DMS153 (cell line): Measurements from ENCODE around the gene MBNL1.

Experiments
- DNase-seq: peaks from one replicate; lab custom pipeline; 2025; lab: John Stamatoyannopoulos, UW

MBNL1 gene

DNA sequence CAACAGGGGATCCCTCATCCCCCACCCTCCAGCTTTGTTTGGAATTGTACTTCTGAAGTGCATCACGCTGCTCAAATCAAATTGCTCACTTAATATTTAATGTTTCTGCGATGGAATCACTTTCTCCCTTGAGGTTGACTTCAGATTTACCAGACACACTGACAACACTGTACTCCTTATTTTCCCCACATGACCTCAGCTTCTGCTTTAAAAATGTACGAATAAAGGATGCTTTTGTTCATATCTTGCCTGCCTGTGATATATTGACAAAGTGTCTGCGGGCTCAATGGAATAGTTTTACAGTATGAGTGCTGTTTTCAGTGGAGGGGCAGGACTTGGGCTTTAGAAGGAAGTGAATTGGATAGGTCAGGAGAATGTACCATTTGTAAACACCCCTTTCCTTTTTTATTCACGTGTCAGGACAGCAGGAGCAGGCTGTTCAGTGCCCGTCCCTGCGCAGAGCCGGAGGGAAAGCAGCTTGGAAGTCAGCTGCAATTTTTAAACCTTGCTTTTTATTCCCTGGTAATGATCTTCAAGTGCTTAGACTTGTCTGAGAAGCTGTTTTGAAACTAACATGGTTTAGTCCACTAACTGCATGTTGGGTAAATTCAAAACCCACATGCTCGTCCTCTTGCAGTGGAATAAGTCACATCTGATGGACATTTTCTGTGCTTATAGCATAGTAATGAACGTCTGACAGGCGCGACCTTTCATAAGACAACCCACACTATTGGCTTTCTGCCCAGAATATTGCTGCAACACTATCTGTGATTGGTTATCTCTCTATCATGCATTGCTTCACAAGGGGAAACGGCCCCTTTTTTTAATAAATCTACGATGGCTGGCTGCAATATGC lies 29.9 kb downstream of the MBNL1 start:
- DNase-seq = peak; percentile 79

DNA sequence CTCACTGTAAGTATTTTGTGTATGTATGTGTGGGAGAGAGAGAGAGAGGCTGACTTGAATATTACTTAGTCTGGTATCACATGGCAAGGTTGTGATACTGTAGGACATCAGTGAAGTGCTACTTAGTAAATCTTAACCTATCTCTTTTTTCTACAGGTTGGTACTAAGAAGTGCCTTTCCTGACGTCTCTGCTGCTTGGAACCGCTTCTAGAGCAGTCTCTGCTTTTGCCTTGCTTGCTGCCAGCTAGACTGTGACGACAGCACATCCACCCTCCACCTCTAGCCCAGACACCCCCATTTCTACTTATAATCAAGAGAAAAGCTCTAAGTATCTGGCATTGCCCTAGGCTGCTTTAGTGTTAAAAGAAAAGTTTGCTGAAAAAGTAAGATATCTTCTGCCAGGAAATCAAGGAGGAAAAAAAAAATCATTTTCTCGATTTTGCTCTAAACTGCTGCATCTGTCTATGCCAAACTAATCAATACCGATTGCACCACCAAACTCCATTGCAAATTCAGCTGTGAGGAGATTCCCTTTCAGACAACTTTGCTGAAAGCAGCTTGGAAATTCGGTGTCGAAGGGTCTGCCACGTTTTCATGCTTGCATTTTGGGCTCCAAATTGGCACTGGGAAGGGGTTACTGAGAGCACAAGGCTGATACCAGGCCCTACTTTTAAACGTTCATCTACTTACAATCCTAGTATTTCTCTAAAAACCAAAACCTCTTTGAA lies 30.7 kb downstream of the MBNL1 start:
- DNase-seq = no peak

GRCh38 chr3:152300029-152300731 lies 31.5 kb downstream of the MBNL1 start:
- DNase-seq = no peak

- DNase-seq = no peak
Measured at GRCh38 chr3:152301745-152302181, 33.0 kb downstream of the MBNL1 start.

DNA sequence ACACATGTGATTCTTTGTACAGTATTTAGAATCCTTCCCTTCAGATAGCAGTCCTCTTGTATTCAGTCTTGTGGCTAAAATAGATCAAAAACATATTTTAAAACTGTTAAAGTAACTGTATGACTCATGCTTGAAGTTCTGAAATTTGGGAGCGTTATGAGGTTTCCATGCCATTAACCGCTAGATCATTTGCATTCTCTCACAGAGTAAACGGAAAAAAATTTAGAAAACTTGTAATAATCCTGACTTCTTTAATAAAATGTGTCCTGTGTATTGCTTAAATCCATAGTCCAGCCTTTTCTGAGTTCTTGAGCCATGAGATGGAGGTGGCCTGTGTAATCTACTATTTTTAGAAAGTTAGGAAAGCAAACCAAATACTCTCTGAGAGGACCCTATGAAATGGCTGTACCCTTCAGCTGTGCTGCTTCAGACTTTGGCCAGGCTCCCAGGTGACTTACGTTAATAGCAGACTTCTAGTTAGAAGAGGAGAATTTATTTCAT lies 33.8 kb downstream of the MBNL1 start:
- no peak for DNase-seq

DNA sequence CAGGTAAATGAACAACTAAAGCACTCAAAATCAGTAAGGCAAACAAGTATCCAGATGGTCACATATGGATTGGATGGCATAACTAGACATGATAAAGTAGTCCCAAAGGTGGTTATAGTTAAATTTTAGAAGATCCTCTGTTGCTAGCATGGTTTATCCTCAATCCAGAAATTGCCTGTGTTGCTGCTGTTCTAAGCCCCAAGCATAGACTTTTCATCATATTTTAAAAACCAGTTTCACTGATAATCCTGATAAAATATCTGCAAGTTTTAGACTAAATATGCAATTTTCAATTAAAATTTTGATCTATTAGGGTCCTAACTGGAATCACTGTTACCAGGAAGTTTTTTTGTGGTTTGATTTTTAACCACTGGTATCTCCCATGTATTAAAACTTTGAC lies 35.4 kb downstream of the MBNL1 start:
- DNase-seq = no peak

DNA sequence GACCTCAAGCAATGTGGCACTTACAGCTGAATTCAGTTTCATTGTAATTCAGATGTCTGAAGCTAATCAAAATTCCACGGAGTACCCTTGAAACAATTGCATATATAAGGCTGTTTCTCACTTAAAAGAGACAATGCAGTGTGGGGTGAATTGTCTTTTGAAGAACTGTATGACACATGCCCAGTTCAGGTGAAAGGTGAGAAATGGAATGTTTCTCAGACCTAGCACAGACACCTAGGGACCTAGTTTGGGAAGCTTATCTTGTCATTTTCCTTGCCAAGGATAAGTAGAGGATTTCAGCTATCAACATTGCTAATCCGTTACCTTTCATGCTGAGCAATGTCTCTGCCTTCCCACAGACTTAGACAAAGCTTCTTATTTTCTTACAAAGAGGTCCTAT lies 36.3 kb downstream of the MBNL1 start:
- no peak for DNase-seq

DNA sequence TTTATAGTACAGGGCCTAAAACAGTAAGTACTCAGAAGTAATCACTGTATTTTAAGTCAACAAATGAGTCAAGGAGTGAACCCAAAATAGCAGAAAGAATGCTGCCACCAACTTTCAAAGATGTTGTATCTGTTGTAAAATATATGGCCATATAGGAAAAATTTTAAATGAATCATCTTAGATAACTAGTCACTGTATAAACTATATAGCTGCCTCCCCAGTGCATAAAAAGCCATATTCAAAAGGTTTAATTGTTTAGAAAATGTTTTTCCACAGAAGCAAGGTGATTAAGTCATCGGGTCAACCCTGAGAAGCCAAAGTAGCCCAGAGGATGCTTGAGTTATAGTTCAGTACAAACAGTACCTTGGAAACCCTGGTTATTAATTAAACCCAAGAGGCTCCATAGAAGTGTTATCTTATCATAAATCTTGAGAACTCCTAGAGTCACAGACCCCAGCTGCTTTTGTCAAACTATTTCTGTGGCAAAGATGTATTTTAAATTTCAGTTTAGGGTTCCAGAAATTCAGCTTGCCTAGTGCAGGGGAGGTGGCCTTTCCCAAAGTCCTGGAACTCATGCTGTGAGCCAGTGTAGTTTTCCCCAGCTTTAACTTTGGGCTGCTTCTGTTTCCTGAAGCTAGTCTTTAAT lies 39.2 kb downstream of the MBNL1 start:
- DNase-seq = no peak

- DNase-seq = no peak
Measured at GRCh38 chr3:152308475-152308844, 39.7 kb downstream of the MBNL1 start.

GRCh38 chr3:152309031-152309430 lies 40.3 kb downstream of the MBNL1 start:
- no peak for DNase-seq

- no peak for DNase-seq
Measured at GRCh38 chr3:152309535-152310307, 41.0 kb downstream of the MBNL1 start.

- DNase-seq = no peak
Measured at GRCh38 chr3:152313430-152313829, 44.7 kb downstream of the MBNL1 start.

- no peak for DNase-seq
Measured at GRCh38 chr3:152313914-152314313, 45.2 kb downstream of the MBNL1 start.

DNA sequence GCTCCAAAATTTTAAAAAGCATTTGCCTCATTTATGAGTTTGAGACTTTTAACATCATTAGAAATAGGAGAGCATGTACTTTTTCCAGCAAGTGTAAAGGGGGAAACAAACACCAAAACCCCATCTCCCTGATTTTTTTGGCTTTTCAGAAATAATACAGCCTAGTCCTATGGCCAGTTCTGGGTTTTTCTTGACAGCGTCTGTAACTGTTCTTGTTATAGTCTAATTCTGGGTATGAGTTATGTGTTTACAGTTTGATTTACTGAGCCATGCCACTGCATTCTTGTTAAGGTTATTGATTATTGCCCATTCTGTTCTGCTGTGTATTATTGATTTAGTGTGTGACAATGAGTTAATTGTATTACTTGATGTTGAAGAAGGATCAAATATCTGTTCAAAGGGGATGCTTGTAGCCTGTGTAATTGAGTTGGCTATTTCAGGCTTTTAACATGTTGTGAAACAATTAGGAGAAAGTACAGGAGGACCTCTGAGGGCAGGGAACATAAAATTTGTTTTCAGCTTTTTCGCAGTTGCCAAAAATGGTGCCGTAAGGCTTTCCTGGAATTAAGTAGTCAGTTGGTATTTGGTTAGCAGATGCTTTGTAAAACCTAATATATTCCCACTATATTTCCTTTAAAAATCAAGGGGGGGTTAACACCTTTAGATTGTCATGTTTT lies 46.1 kb downstream of the MBNL1 start:
- no peak for DNase-seq

DNA sequence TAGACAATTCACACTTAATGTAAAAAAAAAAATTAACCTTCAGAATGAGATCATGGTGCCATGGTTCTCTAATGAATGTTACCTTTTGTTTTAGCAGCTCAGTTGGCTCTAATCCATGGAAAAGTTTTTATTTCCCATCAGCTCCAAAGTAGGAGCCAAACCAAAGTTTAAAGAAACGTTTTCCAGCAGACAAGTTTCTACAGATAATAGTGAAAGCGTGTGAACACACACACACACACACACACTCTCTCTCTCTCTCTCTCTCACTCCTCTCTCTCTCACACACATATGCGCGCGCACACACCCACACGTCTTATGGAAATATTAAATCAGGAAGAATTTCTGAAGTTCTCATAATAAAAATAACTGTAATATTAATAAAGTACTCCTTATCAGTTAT lies 46.9 kb downstream of the MBNL1 start:
- no peak for DNase-seq

- DNase-seq = no peak
Measured at GRCh38 chr3:152316318-152316717, 47.6 kb downstream of the MBNL1 start.

DNA sequence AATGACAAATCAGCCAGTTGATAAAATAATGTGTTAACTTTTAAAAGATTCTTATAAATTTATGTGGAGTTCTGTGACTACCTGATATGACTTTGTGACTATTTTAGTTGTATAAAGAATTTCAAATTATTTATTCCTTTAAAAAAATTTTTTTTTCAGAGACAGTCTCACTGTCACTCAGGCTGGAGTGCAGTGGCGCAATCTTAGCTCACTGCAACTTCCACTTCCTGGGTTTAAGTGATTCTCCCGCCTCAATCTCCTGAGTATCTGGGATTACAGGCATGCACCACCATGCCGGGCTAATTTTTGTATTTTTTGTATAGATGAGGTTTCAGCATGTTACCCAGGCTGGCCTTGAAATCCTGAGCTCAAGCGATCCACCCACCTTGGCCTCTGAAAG lies 48.5 kb downstream of the MBNL1 start:
- no peak for DNase-seq

GRCh38 chr3:152317956-152318355 lies 49.2 kb downstream of the MBNL1 start:
- DNase-seq = no peak

DNA sequence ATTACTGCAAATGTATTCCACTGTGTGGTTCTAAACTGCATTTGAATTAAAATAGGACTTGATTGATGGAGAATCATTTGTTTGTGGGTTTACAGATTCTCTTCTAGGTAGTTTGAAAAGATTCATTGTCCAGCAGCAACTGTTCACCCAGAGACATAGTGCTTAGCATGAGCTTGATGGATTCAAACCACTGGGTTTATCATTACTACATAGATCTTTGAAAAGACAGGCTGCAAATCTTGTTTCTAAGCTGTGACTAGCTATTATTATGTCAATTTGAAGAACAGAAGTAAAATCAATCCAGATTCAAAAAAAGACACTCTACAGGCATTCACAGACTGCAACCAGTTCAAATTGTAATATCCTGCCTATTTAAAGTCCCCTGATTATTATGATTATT lies 49.8 kb downstream of the MBNL1 start:
- DNase-seq = no peak

DNA sequence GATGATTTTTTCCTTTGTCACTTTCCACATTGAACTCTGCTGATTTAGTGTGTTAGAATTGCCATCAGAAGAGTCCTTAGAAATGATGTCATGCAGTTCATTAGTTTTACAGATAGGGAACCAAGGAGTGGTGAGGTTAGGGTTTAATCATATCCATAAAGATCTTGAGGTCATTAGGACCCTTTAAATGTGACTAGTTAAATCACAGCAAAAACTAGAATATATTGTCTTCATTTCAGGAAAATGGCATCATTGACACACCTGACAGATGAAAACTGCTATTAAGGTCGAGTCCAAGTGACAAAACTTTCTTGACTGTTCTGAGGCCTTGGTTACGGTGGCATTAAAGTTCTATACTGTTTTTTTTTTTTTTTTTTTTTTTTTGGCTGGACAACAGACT lies 50.5 kb downstream of the MBNL1 start:
- DNase-seq = no peak
